NCI-H1694 (cell line): ENCODE measurements around the gene CALHM1.
A peak's percentile ranks its signal among the peaks of the same experiment; 100 is the strongest.
"Not testable (repeated sequence)": the region's sequence is repeated elsewhere in the genome, so short reads cannot be mapped to it uniquely, and the experiment has no call there.

ENCODE experiments used
- DNase-seq: peaks from one replicate; lab custom pipeline; 2025; lab: John Stamatoyannopoulos, UW

The CALHM1 gene

DNA sequence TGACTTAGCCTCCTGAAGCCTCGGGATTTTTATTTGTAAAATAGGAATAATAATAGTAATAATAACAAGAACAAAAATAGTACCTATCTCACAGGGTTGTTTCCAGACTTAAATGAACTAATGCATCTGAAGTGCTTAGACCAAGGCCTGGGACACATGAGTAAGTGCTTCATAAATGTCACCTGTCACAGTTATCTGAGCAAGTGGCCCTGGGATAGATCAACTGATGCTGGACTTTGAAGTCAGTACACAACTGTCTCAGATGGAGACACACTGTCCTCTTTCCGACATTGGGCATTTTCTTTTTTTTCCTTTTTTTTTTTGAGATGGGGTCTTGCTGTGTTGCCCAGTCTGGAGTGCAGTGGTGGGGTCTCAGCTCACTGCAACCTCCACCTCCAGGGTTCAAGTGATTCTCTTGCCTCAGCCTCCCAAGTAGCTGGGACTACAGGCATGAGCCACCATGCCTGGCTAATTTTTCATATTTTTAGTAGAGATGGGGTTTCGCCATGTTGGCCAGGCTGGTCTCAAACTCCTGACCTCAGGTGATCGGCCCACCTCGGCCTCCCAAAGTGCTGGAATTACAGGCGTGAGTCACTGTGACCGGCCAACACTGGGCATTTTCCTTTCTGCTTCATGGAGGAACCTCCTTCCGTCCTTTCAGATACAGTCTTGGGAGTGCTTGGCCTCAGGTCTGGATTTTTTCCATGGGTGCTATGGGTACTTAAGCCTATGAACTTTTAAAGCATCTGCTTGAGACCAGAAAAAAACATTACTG, 28.1 kb upstream of the CALHM1 start:
- DNase-seq = not testable (repeated sequence)

DNA sequence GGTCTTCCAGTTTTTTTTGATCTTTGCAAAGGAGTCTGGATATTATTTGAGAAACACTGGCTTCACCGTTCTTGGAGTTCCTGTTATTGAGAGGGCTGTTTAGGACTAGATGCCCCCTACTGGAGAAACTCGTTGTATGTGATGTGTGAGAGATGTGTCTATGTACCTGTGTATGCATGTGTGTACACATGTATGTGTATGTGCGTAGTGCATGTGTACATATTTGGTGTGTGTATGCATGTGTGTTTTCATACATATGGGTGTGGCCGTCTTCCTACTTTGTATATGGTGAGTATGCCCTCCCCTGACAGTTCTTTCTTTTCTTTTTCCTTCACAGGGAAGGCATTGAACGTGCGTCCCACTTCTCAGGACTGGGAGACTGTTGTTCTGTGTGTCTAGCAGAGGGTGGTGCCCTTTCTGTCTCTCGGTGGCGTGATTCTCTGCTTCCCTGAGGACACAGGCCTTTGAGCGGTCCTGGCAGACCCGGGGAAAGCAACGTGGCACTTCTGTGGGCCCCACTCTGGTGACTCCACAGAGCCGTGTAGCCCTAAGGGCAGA, 23.4 kb upstream of the CALHM1 start:
- peak; percentile 67 for DNase-seq

DNA sequence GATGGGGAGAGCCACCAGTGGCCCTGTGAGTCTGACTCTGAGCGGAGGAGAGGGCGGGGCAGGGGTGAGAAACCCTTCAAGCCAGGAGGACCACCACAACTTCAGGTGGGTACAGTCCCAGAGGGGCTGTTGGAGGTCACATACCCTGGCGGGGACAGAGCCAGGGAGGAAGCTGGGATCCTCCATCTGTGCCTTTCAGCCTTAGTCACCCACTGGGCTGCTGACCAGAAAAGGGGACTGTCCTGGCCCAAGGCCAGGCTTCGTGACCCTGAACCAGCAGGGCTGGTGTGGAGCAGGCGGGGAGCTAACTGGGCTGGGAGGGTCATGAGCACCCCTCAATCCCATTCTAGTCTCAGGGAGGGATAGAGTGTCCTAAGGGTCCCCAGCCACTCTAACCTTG, 21.8 kb upstream of the CALHM1 start:
- DNase-seq = no peak

DNA sequence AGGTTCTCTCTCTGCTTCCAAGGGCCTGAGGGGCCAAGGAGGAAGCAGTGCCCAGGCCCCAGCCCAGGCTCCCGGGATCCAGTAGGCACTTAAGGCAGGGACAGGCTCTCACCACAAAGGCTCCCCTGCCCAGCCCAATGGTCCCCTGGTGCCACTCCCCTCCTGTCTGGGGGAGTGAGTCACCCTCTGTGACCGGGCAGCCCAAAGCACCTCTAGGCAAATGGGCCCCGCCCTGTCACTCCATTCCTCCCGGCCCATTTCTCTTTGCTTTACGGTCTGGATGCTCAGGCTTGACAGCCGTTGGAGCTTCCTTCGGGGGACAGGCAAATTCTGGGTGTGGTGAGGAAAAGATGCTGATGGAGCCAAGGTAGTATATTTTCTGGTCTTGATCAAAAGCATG, 20.4 kb upstream of the CALHM1 start, which contains the start of gene CALHM3:
Gene CALHM3, minus strand, starts transcription at position 106 of the 400 bp plus-strand sequence. CDS start 208 bp downstream, outside the sequence.
- no peak for DNase-seq

DNA sequence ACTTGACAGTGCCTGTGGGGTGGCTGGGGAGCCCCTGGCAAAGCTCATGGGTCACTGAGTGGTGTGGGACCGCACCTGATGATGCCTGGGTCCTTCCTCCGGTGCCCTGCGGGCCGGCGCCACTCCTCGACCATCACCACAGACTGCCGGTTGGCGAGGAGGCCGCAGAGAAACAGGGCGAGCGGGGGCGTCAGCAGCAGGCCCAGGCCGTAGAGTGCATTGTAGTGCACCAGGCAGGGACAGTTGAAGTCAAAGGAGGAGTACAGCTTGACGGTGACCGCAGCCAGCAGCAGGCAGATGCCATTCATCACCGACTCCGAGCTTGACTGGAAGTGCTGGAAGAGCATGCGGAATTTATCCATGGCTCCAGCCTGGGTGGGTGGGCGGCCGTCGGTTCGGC, 20.0 kb upstream of the CALHM1 start:
- no peak for DNase-seq

DNA sequence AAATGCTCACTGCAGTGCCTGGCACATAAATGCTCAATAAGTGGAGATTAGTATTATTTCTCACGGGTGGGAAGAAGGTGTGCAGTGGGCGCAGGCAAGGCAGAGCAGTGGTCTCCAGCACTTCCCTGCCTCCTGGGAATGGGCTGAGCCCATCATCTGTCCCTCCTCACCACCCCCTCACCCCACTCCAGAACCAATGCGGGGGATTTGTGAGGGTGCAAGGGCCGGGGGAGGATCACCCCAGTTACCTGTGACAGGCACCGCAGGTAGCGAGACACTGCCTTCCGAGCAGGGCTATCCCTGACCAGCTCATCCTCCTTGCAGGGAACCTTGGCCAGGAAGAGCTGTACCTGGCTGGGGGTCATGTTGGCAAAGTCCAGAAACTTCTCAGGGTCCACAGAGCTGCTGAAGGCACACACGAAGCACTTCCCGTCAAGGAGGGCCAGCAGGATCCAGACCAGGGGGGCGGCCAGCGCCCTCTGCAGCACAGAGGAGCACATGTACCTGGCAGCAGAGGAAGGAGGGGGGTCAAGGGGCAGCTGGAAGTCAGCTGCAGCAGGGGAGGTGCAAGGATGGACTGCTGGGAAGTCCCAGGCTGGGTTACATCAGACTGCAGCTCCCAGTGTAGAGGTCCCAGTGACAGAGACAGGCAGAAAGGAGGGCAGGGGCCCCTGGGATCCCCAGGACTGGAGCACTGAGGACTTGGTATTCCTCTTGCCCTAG, 17.5 kb upstream of the CALHM1 start:
- DNase-seq = no peak

DNA sequence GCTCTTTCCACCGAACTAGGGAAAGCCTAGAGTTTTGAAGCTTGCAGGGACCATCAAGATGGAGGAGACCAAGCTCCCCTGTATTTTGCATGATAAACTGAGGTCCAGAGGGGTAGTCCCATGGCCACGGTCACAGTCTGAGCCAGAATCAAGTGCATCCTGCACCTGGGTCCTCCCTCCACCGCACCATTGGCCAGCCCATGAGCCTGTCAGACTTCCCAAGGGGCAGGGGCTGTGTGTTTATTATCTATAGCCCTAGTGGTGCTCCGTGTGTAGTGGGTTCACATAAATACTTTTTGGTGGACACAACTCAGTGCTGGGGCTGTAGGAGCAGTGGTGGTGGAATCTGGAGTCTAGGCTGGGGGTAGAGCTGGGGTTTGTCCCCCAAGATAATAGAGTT, 16.7 kb upstream of the CALHM1 start:
- no peak for DNase-seq

DNA sequence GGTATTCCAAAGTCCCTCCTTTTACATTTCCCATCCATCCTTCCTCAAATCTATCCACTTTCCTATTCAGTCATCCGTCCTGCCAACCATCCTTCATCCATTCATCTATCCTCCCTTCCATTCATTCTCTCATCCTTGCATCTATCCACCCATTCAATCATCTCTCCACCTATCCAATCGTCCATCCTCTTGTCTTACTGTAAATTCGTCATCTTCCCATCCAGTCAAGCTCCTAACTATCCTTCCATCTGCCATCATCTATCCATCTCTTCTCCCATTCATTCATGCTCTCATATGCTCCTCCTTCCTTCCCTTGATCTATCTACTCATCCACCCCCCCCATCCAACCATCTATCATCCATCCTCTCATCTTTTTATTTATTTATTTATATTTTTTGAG, 15.4 kb upstream of the CALHM1 start:
- DNase-seq = no peak

DNA sequence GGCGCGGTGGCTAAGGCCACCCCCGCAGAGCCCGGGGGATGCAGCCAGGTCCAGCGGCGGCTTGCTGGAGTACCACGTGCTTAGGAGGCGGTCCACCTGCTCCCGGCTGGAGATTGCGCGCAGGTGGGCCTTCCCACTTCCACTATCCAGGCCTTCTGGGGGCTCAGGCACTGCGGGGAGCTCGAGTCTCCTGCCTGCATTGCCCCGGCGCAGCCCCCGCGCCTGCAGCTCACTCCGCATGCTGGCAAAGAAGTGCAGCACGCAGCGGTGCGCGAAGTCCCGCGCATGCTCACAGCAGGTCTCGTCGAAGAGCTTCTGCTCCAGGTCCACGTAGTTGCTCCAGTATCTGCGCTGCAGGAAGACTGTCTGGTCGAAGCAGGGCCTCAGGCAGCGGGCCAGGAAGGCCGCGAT, 14.6 kb upstream of the CALHM1 start:
- DNase-seq = no peak

DNA sequence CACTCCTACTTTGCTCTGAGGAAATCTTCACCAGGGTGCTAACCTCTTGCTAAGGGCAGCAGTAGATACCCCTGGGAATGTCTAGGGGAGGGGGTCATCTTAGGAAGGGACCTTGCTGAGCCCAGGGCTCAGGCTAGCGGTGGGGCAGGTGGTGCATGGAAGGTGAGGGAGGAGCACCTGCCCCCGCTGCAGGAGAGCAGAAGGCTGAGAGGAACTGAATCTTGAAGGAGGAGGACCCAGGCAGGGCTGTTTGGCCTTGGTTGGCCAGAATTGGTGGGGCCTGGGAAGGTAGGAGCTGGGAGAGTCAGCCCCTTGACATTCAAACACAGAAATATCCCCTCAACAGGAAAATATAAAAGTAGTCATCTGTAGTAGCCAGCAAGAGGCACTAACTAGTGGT, 13.3 kb upstream of the CALHM1 start:
- no peak for DNase-seq

DNA sequence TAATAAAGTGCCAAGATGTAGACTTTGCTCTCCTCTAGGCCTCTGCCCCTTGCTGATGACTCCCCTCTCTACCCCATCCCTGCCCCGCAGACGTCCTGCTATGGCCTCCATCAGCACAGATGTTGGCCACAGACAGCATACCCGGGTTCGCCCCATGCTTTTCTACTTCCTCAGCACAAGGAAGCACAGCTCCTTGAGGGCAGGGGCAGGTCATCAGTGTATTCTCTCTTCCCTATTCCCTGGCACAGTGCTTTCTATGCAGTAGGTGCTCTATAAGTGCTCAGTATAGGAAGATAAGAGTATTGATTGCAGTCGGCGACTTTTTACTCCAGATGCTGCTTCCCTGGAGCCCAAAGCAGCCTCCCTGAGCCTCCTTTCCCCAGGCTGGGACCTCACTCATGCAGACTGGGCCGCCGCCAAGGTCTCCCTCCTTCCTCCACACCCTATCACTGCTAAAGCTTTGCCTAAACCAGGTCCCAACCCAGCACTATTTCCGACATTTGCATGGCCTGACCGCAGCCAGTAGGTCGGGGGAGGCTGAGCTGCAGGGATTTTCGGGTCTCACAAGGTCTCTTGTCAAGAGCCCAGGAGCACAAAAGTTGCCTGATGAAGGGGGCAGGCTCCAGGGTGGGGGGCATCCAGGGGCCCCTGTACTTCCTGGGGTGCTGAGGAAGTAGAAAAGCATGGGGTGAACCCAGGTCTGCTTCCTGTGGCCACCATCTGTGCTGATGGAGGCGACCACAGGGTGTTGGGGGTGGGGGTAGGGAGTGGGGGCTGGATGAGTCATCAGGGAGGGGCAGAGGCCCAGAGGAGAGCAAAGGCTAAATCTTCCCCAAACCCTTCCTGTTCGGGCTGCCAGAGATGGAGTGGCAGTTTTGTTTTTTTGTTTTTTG, 12.3 kb upstream of the CALHM1 start:
- no peak for DNase-seq

DNA sequence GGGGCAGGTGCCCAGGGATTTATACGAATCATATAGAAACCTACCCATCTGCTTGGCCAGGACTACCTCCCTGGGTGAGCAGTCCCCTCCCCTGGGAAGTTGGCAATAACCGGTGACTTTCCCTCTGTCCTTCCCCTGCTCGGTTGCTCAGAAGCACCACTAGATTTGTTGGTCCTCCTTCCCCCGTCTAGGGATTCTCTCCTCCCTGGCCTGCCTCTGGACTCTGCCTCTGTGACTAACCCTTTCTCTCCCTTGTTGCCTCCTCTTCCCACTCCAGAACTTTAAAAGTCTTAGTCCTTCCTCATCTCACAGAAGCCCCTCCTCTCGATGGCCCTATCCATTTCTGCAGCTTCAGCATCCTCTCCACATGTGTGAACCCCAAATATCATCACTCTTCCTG, 10.5 kb upstream of the CALHM1 start:
- no peak for DNase-seq

DNA sequence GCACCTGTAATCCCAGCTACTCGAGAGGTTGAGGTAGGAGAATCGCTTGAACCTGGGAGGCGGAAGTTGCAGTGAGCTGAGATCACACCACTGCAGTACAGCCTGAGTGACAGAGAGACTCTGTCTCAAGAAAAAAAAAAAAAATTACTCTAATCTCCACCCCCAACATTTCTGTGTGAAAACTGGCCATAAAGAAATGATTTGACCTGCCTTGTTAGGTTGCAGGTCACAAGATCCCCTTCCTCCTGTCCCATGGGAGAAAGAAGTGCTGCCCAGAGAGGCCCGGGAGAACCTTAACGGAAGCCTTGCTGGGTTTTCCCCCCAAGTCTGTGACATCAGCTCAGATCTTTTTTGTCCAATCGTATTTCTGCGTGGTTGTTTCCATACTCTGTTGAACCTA, 8.7 kb upstream of the CALHM1 start:
- DNase-seq = no peak

DNA sequence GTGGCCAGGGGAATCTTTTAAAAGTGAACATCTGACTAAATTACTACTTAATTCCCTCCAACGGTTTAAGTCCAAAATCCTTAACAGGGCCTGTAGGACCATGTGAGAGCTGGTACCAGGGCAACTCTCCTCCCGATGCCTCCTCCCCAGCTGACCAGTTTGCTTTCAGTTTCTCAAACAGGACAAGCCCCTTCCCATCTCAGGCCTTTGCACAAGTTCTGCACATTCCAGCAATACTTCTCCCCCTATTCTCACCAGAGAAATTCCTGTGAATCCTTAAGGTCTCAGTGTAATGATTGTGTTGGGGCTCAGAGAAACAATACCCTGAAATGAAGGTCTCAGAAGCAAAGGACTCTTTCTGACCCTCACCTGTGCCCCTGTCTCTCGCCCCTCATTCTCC, 8.0 kb upstream of the CALHM1 start:
- no peak for DNase-seq

DNA sequence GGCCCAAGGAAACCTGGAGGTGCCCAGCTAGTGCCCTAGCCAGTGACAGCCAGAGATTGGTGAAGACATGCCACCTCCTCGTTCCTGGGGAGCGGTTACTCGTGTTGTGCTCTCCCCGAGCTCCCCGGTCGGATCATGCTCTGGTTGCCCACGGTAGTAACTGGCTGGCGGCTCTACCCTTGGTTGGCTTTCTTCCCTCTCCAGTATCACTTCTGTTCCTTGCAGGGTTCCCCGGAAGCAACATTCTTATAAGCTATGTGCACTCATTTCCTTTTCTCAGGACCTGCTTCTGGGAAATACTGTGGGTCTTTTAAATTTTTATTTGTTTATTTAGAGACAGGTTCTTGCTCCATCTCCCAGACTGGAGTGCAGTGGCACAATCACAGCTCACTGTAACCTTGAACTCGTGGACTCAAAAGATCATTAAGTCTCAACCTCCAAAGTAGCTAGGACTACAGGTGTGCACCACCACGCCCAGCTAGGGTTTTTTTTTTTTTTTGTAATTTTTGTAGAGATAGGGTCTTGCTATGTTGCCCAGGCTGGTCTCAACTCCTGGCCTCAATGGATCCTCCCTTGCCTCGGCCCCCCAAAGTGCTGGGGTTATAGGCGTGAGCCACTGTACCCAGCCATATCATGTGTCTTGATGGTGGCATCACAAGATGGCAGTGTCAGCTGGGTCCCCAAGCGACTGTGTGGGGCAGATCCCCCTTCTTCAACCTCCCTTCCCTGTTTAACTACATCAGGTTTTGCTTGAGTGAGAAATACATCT, 6.9 kb upstream of the CALHM1 start:
- DNase-seq = no peak

DNA sequence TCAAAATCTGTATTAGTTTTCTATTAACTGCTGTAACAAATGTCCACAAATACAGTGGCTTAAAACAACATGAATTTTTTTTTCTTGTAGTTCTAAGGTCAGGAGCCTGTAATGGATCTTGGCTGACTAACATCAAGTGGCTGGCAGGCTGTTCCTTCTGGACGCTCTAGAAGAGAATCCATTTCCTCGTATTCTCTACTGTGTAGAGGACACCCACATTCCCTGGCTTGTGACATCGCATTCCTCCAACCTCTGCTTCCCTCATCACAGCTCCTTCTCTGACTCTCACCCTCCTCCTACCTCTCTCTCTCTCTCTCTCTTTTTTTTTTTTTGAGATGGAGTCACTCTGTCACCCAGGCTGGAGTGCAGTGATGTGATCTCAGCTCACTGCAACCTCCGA, 4.8 kb upstream of the CALHM1 start:
- no peak for DNase-seq

DNA sequence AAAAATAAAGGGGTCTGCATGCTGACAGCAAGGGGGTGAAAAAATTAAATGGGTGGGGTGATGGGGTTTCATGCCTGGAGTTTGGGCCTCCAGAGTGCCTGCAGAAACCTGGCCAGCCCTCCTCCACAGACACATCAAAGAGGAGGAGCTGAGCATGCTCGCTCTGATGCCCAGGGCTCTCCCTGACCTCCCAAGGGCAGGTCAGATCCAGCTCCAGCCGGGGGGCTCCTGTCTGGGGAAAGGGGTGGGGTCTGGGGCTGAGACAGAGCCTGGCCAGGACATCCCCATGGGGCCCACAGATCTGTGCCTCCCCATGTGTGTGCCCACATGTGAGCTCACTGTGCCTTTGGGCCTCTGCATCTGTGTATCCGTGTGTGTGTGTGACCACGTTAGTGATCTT, 915 bp upstream of the CALHM1 start:
- DNase-seq = no peak

DNA sequence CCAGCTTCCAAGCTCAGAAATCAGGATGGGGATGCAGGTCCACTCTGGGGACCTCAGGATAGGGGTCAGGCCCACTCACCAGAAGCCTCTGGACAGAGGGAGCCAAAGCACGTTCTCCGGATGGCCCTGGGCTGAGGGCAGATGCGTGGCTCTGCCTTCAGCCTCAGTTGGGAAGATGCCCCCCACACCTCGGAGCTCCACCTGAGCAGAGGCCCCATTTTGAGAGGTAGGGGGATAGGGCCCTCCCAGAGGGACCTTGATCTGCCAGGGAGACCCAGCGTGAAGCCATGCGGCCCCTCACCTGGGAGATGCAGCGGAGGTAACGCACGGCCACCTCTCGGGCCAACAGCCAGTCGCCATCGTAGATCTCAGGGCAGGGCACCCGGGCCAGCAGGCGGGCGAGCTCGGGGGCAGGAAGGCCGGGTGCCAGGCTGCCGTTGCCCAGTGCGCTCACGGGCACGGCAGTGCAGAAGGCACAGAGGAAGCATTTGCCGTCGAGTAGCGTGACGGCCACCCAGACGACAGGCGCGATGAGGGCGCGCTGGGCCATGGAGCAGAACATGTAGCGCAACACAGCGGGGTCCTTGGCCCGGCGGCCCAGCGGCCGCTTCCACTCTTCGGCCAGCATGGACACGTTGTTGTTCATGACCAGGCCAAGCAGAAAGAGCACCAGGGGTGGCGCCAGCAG, 660 bp downstream of the CALHM1 start:
- no peak for DNase-seq

DNA sequence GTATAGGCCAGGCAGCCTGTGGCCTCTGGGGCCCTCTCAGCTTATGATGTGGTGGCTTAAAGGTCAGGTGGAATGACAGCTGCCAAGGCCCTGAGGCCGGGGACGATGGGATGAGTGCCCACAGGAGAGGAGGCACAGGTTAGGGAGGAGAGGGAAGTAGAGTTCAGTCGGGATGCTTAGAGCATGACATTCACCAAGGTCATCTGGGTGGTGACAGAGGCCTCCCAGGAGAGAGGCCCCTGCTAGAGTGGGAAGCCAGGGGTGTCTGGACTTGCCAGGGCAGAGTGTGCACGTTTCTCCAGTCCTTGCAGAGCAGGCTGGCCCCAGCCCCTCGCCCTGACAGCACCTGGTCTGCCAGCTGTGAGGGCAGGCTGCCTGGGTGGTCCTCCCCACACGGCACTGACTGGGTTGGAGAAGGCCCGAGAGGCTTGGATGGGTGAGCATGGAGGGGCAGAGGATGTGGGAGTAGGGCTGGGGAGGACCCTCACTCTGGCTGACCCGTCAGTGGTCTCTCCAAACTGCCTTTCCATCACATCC, 1.5 kb downstream of the CALHM1 start:
- DNase-seq = no peak

DNA sequence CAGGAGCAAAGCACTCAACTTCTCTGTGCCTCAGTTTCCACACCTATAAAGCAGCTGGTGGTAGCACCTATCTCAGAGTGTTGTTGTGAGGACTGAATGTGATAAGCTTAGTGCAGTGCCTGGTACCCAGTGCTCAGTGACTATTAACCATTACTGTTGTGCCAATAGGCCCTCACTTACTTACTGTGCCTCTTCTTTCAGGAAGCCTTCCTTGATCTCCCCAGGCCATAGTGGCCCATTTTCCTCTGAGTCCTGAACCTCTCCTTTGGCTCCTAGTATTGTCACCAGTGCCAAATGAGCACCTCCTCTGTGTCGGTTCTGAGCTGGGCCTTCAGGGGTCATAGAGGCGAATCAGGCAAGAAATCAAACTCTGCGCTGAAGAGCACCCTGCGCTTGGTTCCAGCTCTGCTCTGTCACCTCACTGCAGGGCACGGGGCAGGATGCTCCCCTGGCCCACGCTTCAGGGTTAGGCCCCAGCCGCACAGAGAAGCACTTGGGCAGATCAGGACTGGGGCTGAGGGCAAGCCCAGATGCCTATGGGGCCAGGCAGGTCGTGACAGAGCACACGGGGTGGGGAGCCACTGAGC, 2.5 kb downstream of the CALHM1 start:
- no peak for DNase-seq
